ENCODE results near the gene PRRC2B. TPM values are rescaled to one million over a fixed set of nuclear protein-coding genes. Genes with fewer than 3 reads are reported as not detected.

PRRC2B gene
- total RNA-seq, 2 donors from 2014 or later, result 127 to 131 TPM

GRCh38 chr9:131491001-131491710 lies 97.3 kb downstream of the PRRC2B start:
- H3K9me3 ChIP-seq, result no peaks in the 10 kb centered on the region
- no peak overlapping the region for H3K27ac ChIP-seq
- peaks cover 28% of the 10 kb centered on the region for H3K36me3 ChIP-seq
- intact Hi-C loops (cut with DNase I), result no loop called here
- no peaks in the 10 kb centered on the region for H3K27me3 ChIP-seq
- DNase-seq, result no peak
- no peaks in the 10 kb centered on the region for H3K4me1 ChIP-seq
- H3K4me3 ChIP-seq, result no peak overlapping the region
- H3K9ac ChIP-seq (ENCODE audit: low read depth in 2 of 2, low read length in 2 of 2), result no peak overlapping the region
- TF ChIP-seq, protein P1, sequence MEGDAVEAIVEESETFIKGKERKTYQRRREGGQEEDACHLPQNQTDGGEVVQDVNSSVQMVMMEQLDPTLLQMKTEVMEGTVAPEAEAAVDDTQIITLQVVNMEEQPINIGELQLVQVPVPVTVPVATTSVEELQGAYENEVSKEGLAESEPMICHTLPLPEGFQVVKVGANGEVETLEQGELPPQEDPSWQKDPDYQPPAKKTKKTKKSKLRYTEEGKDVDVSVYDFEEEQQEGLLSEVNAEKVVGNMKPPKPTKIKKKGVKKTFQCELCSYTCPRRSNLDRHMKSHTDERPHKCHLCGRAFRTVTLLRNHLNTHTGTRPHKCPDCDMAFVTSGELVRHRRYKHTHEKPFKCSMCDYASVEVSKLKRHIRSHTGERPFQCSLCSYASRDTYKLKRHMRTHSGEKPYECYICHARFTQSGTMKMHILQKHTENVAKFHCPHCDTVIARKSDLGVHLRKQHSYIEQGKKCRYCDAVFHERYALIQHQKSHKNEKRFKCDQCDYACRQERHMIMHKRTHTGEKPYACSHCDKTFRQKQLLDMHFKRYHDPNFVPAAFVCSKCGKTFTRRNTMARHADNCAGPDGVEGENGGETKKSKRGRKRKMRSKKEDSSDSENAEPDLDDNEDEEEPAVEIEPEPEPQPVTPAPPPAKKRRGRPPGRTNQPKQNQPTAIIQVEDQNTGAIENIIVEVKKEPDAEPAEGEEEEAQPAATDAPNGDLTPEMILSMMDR (IDR thresholded peaks at IDR 0.05), result no peak

DNA sequence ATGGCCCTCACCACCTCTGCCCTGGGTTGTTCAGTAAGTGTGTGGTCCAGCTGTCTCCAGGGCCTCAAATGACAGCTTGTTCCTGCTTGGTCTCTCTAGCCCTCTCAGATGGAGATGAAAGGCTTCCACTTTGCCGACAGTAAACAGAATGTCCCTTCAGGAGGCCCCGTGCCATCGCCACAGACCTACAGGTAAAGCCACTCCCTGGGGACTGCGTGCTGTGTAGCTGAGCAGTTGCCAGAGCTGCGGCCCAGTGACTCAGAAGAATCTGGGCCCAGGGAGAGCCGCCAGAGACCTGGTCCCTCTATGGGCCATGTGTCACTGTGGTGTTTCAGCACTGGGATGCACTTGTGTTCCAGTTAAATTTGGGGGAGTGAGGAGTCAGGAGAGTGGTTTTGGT lies 98.2 kb downstream of the PRRC2B start:
- DNase-seq, result no peak
- intact Hi-C loops (cut with DNase I), result no loop called here
- Histone ChIP-seq H3K27ac (no peak overlapping the region), H3K4me1 (no peaks in the 10 kb centered on the region), H3K27me3 (no peaks in the 10 kb centered on the region), H3K9me3 (no peaks in the 10 kb centered on the region), H3K9ac (ENCODE audit: low read depth in 2 of 2, low read length in 2 of 2) (no peak overlapping the region), H3K36me3 (peaks cover 31% of the 10 kb centered on the region), H3K4me3 (no peak overlapping the region)
- TF ChIP-seq, protein P1 (IDR thresholded peaks at IDR 0.05), result no peak

DNA sequence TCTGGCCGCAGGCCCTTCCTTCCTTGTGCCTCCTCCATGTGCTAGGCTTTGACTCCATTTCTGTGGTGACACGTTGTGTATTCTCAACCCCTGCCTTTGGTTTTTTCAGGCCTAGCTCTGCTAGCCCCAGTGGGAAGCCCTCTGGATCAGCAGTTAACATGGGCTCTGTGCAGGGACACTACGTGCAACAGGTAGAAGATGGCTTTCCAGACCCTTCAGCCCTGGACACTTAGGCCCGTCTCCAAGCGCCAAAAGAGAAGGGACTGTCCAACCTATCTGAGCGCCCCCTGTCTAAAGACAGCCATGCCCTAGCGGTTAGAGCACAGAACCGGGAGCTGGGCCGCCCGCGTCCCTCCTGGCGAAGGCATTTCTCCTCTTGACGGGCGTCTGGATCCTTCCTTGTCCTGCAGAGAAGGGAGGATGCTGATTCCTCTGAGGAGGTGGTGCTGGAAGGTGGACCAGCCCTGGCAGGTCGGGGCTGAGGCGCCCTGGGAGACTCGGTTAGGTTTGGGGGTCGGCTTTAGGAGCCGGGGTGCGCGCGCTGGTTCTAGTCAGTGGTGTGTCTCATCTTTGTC lies 100.5 kb downstream of the PRRC2B start:
- Histone ChIP-seq H3K27me3 (no peaks in the 10 kb centered on the region), H3K9ac (ENCODE audit: low read depth in 2 of 2, low read length in 2 of 2) (no peak overlapping the region), H3K36me3 (peaks cover 29% of the 10 kb centered on the region), H3K27ac (no peak overlapping the region), H3K4me1 (no peaks in the 10 kb centered on the region), H3K4me3 (no peak overlapping the region), H3K9me3 (no peaks in the 10 kb centered on the region)
- DNase-seq, result no peak
- TF ChIP-seq, protein P1 (IDR thresholded peaks at IDR 0.05), result no peak
- intact Hi-C loops (cut with DNase I), result no loop called here

DNA sequence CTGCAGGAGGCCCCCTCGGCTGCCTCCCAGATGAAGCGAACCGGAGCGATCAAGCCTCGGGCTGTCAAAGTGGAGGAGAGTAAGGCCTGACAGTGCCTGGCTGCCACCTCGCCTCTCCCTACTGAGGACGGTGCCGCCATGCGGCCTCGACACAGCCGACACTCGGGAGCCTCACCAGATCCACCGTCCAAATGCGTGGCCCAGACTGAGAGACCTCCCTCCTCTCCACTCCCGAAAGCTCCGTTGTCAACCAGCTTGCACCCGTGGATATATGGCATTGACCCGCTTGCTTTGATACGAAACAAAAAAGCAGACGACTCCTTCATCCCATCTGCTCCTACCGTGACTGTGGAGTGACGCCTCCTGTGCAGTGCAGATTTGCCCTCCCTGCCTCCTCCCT lies 101.9 kb downstream of the PRRC2B start:
- Histone ChIP-seq H3K4me3 (no peak overlapping the region), H3K27me3 (no peaks in the 10 kb centered on the region), H3K36me3 (peaks cover 19% of the 10 kb centered on the region), H3K9me3 (no peaks in the 10 kb centered on the region), H3K9ac (ENCODE audit: low read depth in 2 of 2, low read length in 2 of 2) (no peak overlapping the region), H3K27ac (no peak overlapping the region), H3K4me1 (no peaks in the 10 kb centered on the region)
- intact Hi-C loops (cut with DNase I), result no loop called here
- TF ChIP-seq, protein P1 (IDR thresholded peaks at IDR 0.05), result no peak
- DNase-seq, result no peak

GRCh38 chr9:131496844-131497405 lies 103.0 kb downstream of the PRRC2B start:
- H3K4me1 ChIP-seq, result no peaks in the 10 kb centered on the region
- DNase-seq, result peak; percentile 42
- no peaks in the 10 kb centered on the region for H3K9me3 ChIP-seq
- TF ChIP-seq, protein P1 (IDR thresholded peaks at IDR 0.05), result no peak
- intact Hi-C loops (cut with DNase I), result no loop called here
- H3K36me3 ChIP-seq, result peaks cover 8% of the 10 kb centered on the region
- no peaks in the 10 kb centered on the region for H3K27me3 ChIP-seq
- H3K9ac ChIP-seq (ENCODE audit: low read depth in 2 of 2, low read length in 2 of 2), result no peak overlapping the region
- no peak overlapping the region for H3K4me3 ChIP-seq
- no peak overlapping the region for H3K27ac ChIP-seq
